ENCODE results near the gene TOM1L2. TPM values are rescaled to one million over a fixed set of nuclear protein-coding genes. Genes with fewer than 3 reads are reported as not detected.
"Not testable (repeated sequence)": the region's sequence is repeated elsewhere in the genome, so short reads cannot be mapped to it uniquely, and the experiment has no call there.

Gene TOM1L2
- total RNA-seq, 2 experiments from 2014 or later, result 29.5 to 32.0 TPM

GRCh38 chr17:17960500-17961030, 11.6 kb downstream of the TOM1L2 start:
- peak overlapping the region; percentile 73 for H3K4me3 Mint-ChIP-seq
- DNase-seq, result no peak
- peaks cover 28% of the 10 kb centered on the region for H3K36me3 Mint-ChIP-seq (ENCODE audit: low read depth)
- no peaks in the 10 kb centered on the region for H3K27me3 Mint-ChIP-seq
- H3K9me3 Mint-ChIP-seq, result peaks cover 5% of the 10 kb centered on the region
- peaks cover 75% of the 10 kb centered on the region for H3K4me1 Mint-ChIP-seq
- H3K27ac Mint-ChIP-seq, result peak overlapping the region; percentile 98
- CTCF ChIA-PET, result interaction anchor here (0.6 kb wide), 1 partner anchor 28 kb away, joined by 3 read pairs; no protein-coding TSS in a partner anchor
- POLR2A ChIA-PET, result interaction anchor here (0.9 kb wide), 1 partner anchor 12 kb away, joined by 3 read pairs; the partner anchor contains the start of genes DRC3 and TOM1L2

GRCh38 chr17:17959520-17960361, 12.5 kb downstream of the TOM1L2 start:
- H3K9me3 Mint-ChIP-seq, result peaks cover 5% of the 10 kb centered on the region
- H3K4me3 Mint-ChIP-seq, result peak overlapping the region; percentile 73
- H3K27me3 Mint-ChIP-seq, result no peaks in the 10 kb centered on the region
- CTCF ChIA-PET, result interaction anchor here (0.6 to 1.0 kb wide), 3 partner anchors 28 to 213 kb away, joined by 3 to 5 read pairs (median 4); no protein-coding TSS in a partner anchor
- POLR2A ChIA-PET, result interaction anchor here (0.9 kb wide), 1 partner anchor 13 kb away, joined by 3 read pairs; the partner anchor contains the start of genes DRC3 and TOM1L2
- peak; percentile 29 for DNase-seq
- peaks cover 73% of the 10 kb centered on the region for H3K4me1 Mint-ChIP-seq
- peak overlapping the region; percentile 98 for H3K27ac Mint-ChIP-seq
- peaks cover 30% of the 10 kb centered on the region for H3K36me3 Mint-ChIP-seq (ENCODE audit: low read depth)

GRCh38 chr17:17958982-17959381, 13.2 kb downstream of the TOM1L2 start:
- peaks cover 74% of the 10 kb centered on the region for H3K4me1 Mint-ChIP-seq
- H3K27me3 Mint-ChIP-seq, result no peaks in the 10 kb centered on the region
- DNase-seq, result no peak
- peaks cover 5% of the 10 kb centered on the region for H3K9me3 Mint-ChIP-seq
- H3K4me3 Mint-ChIP-seq, result peak overlapping the region; percentile 73
- H3K27ac Mint-ChIP-seq, result peak overlapping the region; percentile 98
- H3K36me3 Mint-ChIP-seq (ENCODE audit: low read depth), result peaks cover 31% of the 10 kb centered on the region
- CTCF ChIA-PET, result interaction anchor here (0.9 to 1.7 kb wide), 3 partner anchors 14 to 27 kb away, joined by 3 to 4 read pairs (median 3); partner anchors contain the start of gene DRC3
- POLR2A ChIA-PET, result no interaction called here

- Mint-ChIP-seq H3K36me3 (ENCODE audit: low read depth) (peaks cover 32% of the 10 kb centered on the region), H3K9me3 (peaks cover 5% of the 10 kb centered on the region), H3K27me3 (no peaks in the 10 kb centered on the region), H3K4me1 (peaks cover 70% of the 10 kb centered on the region), H3K4me3 (peak overlapping the region; percentile 19), H3K27ac (peak overlapping the region; percentile 98)
- DNase-seq, result no peak
- POLR2A ChIA-PET, result interaction anchor here (0.7 kb wide), 1 partner anchor 17 kb away, joined by 4 read pairs; no protein-coding TSS in a partner anchor
- CTCF ChIA-PET, result interaction anchor here (1.4 to 1.7 kb wide), 2 partner anchors 12 to 16 kb away, joined by 4 to 6 read pairs; partner anchors contain the start of gene DRC3
These were observed 14.7 kb downstream of the TOM1L2 start for GRCh38 chr17:17957584-17957916.

GRCh38 chr17:17955790-17956341, 16.3 kb downstream of the TOM1L2 start:
- peaks cover 26% of the 10 kb centered on the region for H3K36me3 Mint-ChIP-seq (ENCODE audit: low read depth)
- H3K27me3 Mint-ChIP-seq, POLR2A ChIA-PET, H3K9me3 Mint-ChIP-seq, DNase-seq, H3K4me3 Mint-ChIP-seq: not testable (repeated sequence)
- H3K4me1 Mint-ChIP-seq, result peaks cover 60% of the 10 kb centered on the region
- peak overlapping the region; percentile 83 for H3K27ac Mint-ChIP-seq
- CTCF ChIA-PET, result interaction anchor here (0.8 to 1.1 kb wide), 4 partner anchors 11 to 107 kb away, joined by 3 to 7 read pairs (median 4); no protein-coding TSS in a partner anchor

GRCh38 chr17:17954079-17954478, 18.1 kb downstream of the TOM1L2 start:
- Mint-ChIP-seq H3K4me1 (peaks cover 43% of the 10 kb centered on the region), H3K9me3 (peaks cover 5% of the 10 kb centered on the region), H3K4me3 (no peak overlapping the region), H3K27me3 (no peaks in the 10 kb centered on the region), H3K36me3 (ENCODE audit: low read depth) (peaks cover 25% of the 10 kb centered on the region), H3K27ac (no peak overlapping the region)
- DNase-seq, result no peak
- ChIA-PET CTCF (interaction anchor here (1.5 kb wide), 1 partner anchor 19 kb away, joined by 4 read pairs; the partner anchor contains the start of genes DRC3 and TOM1L2), POLR2A (no interaction called here)

- DNase-seq, result no peak
- peaks cover 30% of the 10 kb centered on the region for H3K4me1 Mint-ChIP-seq
- CTCF ChIA-PET, result no interaction called here
- POLR2A ChIA-PET, result no interaction called here
- peaks cover 22% of the 10 kb centered on the region for H3K36me3 Mint-ChIP-seq (ENCODE audit: low read depth)
- H3K27ac Mint-ChIP-seq, result no peak overlapping the region
- no peaks in the 10 kb centered on the region for H3K27me3 Mint-ChIP-seq
- peaks cover 5% of the 10 kb centered on the region for H3K9me3 Mint-ChIP-seq
- no peak overlapping the region for H3K4me3 Mint-ChIP-seq
These were observed 19.5 kb downstream of the TOM1L2 start for GRCh38 chr17:17952691-17953090.

- no peak overlapping the region for H3K27ac Mint-ChIP-seq
- no peak overlapping the region for H3K4me3 Mint-ChIP-seq
- peaks cover 5% of the 10 kb centered on the region for H3K9me3 Mint-ChIP-seq
- no peaks in the 10 kb centered on the region for H3K27me3 Mint-ChIP-seq
- ChIA-PET POLR2A (no interaction called here), CTCF (no interaction called here)
- H3K4me1 Mint-ChIP-seq, result peaks cover 23% of the 10 kb centered on the region
- peaks cover 18% of the 10 kb centered on the region for H3K36me3 Mint-ChIP-seq (ENCODE audit: low read depth)
- DNase-seq, result no peak
These were observed 20.7 kb downstream of the TOM1L2 start for GRCh38 chr17:17951524-17951923.

- POLR2A ChIA-PET, result no interaction called here
These were observed 21.4 kb downstream of the TOM1L2 start for GRCh38 chr17:17950806-17951205.

GRCh38 chr17:17950347-17950746, 21.9 kb downstream of the TOM1L2 start:
- peaks cover 10% of the 10 kb centered on the region for H3K36me3 Mint-ChIP-seq (ENCODE audit: low read depth)
- no peak for DNase-seq
- no peak overlapping the region for H3K27ac Mint-ChIP-seq
- peaks cover 14% of the 10 kb centered on the region for H3K4me1 Mint-ChIP-seq
- ChIA-PET CTCF (no interaction called here), POLR2A (no interaction called here)
- no peak overlapping the region for H3K4me3 Mint-ChIP-seq
- H3K27me3 Mint-ChIP-seq, result no peaks in the 10 kb centered on the region
- H3K9me3 Mint-ChIP-seq, result no peaks in the 10 kb centered on the region

More at GRCh38 chr17:17950806-17951205, 21.4 kb downstream of the TOM1L2 start:
- CTCF ChIA-PET, result no interaction called here
- Mint-ChIP-seq H3K27me3 (no peaks in the 10 kb centered on the region), H3K9me3 (peaks cover 2% of the 10 kb centered on the region), H3K36me3 (ENCODE audit: low read depth) (peaks cover 14% of the 10 kb centered on the region), H3K27ac (peak overlapping the region; percentile 41), H3K4me1 (peaks cover 17% of the 10 kb centered on the region), H3K4me3 (no peak overlapping the region)
- DNase-seq, result no peak

- no peaks in the 10 kb centered on the region for H3K9me3 Mint-ChIP-seq
- ChIA-PET POLR2A (no interaction called here), CTCF (interaction anchor here (1.2 kb wide), 1 partner anchor 17 kb away, joined by 3 read pairs; no protein-coding TSS in a partner anchor)
- H3K27me3 Mint-ChIP-seq, result no peaks in the 10 kb centered on the region
- no peak for DNase-seq
- H3K4me3 Mint-ChIP-seq, result no peak overlapping the region
- no peak overlapping the region for H3K27ac Mint-ChIP-seq
- H3K36me3 Mint-ChIP-seq (ENCODE audit: low read depth), result peaks cover 3% of the 10 kb centered on the region
- peaks cover 11% of the 10 kb centered on the region for H3K4me1 Mint-ChIP-seq
These were observed 24.2 kb downstream of the TOM1L2 start for GRCh38 chr17:17947966-17948365.

- Mint-ChIP-seq H3K36me3 (ENCODE audit: low read depth) (peaks cover 3% of the 10 kb centered on the region), H3K27me3 (no peaks in the 10 kb centered on the region), H3K4me1 (peaks cover 11% of the 10 kb centered on the region), H3K9me3 (no peaks in the 10 kb centered on the region), H3K27ac (no peak overlapping the region), H3K4me3 (no peak overlapping the region)
- no peak for DNase-seq
- ChIA-PET CTCF (interaction anchor here (1.0 to 1.2 kb wide), 2 partner anchors 16 to 29 kb away, joined by 3 read pairs; no protein-coding TSS in a partner anchor), POLR2A (no interaction called here)
These were observed 24.9 kb downstream of the TOM1L2 start for GRCh38 chr17:17947309-17947708.
